ENCODE data around the gene MKRN2.
"Not testable (repeated sequence)": the region's sequence is repeated elsewhere in the genome, so short reads cannot be mapped to it uniquely, and the experiment has no call there.

Gene MKRN2

DNA sequence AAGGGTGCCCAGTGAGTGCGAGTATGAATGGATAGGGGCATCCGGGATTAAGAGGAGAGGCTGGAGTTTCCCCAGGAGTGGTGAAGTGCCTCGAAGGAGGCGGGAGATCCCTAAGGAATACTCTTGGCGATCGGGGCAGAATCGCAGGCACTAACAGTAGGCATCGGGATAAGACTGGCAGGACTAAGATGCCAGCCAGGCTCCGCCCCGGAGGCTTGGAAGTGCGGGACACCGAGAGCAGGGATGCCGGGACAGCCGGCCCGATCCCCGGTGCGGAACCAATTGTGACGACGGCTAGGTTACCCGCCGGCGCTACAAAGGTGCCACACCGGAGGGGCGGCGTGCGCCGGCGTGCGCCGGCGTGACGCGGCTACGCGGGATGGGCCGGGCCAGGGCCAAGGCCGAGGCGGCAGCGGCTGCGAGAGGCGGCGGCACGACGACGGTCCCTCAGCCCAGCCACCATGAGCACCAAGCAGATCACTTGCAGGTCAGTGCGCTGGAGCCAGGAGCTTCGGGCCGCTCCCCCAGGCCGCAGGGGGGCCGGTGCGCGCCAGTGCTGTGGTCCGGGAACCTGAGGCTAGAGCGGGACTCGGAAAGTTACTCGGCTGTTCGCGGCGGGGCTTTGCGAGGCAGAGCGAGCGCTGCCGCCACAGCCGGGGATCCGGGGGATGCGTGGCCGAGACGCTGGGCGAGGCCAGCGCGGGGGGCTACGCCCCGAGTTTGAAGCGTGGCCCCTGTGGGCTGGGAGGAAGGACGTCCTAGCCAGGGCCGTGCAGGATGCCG, at the start of gene MKRN2:
Gene MKRN2 (plus strand): TSS at position 398 of the 783 bp plus-strand sequence. CDS start 64 bp downstream, at position 462.
- DNase-seq: peak; percentile 34

GRCh38 chr3:12507591-12508281, 49.2 kb upstream of the MKRN2 start:
- no peak for DNase-seq

DNA sequence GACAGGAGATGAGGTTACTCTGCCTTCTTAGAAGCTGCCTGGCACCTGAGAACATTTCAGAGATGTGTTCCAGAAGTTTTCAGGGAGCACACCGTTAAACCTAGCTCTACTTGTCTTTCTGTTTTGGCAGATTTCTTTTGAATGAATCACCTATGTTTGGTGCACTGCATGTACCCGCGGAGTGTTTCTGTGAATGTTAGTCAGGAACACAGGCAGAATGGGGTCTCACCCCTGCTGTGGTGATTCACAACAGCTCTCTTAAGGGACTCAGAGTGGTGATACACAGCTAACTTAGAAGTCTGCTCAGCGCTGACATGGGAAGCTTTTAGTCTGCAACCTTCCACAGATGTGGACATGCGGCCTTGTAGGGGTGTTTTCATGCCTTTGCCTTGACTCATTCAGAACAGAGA, 48.6 kb upstream of the MKRN2 start:
- no peak for DNase-seq

DNA sequence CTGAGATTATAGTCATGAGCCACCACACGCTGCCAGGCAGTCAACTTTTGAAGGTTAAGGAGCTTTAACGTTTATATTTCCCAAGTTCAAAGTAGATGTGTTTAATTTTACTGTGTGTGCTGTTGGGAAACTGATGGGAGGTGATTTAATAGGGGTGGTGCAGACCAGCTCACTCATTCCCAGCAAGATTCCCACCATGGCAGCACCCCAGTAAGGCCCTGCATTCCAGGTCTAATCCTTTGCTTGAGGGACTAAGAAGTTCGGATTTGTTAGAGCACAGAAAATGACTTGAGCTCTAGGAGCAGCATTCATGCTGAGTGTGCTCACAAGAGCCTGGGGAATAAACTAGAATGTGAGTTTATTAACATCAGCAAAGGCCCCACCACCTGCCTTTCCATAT, 47.4 kb upstream of the MKRN2 start:
- DNase-seq: no peak

DNA sequence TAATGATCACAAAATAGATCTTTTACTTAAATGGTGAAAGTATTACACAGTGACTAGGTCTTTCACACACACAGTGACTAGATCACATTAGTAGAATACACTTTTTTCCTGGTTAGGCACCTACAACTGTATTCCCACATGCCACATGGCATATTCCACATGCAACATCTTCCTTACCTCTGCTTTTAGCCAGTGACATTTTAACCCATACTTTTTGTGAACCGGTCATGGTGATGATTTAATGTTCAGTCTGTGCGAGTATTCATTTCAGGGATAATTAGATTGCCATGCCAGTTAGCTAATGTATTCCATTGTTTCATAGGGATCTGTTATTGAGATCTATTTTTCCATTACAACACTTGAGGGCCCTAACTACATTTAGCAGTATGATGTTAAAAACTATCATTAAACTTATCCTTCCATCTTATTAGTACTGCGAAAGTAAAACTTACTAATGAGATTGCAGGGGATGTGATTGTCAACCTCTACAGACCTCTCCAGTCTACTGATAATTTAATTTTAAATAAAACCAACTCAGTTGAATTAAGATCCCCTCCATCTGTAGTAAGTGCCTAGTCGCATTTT, 44.3 kb upstream of the MKRN2 start:
- DNase-seq: no peak

DNA sequence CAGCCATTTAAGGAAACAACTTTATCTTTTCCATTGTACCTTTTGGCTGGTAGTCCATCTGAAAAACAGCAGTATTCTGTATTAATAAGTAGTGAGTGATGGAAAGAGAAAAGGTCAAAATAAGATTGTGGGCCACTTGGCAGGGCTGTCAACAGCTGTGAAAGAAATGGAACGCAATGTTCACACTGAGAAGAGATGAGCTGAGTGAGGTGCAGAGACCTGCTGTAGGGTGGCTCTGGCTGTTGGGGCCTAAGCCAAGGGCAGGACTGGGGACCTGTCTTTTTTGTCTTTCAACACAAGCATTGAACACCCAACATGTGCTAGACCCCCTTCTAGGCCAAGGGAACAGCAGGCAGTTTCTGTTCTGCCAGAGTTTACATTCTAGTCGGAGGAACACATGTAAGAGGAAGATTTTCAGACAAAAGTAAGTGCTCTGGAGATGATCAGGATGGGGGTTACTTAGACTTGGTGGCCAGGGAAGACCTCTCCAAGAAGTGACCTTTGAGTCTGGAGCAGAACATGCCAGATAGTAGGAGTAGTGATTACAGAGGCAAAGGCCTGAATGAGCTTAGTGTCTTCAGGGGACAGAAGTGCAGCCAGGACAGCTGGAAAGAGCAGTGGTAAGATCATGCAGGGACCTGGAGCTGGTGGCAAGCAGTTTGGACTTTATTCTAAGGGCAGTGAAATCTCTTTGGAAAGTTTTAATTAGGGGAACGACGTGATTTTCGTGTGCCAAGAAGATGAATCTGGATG, 43.0 kb upstream of the MKRN2 start:
- no peak for DNase-seq

DNA sequence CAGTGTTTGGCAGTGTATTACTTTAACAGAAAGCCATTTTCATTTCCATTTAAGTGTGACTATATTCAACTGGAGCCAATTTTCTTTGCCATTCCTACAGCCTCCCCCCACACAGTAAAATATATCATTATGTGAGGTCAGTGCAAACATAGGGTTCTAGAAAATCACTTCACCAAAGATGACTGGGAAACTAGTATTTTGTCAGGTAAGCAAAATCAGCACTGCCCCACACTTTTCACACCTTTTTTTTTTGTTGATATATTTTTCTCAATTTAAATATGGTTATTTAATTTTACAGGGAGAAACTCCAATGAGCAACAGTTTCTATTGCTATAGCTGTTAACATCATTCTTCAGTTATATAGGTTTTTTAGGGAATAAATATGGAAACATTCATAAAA, 41.3 kb upstream of the MKRN2 start:
- no peak for DNase-seq

- DNase-seq: no peak
Observed at GRCh38 chr3:12516873-12517272, 40.0 kb upstream of the MKRN2 start.

DNA sequence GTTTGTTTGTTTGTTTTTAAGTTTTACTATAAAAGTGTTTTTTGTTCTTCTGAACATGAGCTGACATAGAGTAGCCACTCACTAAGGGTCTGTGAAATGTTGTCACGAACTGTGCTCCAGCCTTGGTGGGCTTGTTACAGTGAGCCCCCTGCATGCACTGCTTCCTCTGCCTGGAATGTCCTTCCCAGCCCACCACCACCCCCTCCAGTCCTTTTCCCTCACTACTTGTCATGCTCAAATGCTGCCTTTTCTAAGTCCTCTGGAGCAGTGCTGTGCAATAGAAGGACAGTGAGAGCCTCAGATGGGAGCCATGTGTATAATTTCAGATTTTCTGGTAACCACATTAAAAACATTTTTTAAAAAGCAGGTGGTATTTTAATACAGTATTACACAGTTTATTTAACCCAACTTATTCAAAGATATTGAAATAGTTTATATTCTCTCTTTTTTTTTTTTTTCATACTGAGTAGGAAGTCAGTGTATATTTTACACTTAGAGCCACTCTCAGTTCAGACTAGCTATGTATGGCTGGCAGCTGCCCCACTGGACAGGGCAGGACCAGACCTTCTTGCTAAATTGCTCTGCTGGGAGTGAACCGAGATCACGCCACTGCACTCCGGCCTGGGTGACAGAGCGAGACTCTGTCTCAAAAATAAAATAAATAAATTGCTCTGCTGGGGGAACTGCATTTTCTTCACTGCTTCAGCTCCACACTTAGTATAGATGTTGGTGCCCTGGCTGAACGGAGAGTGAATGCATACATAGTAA, 38.4 kb upstream of the MKRN2 start:
- DNase-seq: no peak

GRCh38 chr3:12521010-12521409, 35.9 kb upstream of the MKRN2 start:
- DNase-seq: no peak

- no peak for DNase-seq
Observed at GRCh38 chr3:12522721-12523120, 34.2 kb upstream of the MKRN2 start.

GRCh38 chr3:12527757-12528143, 29.1 kb upstream of the MKRN2 start:
- DNase-seq: no peak

- DNase-seq: no peak
Observed at GRCh38 chr3:12532182-12532581, 24.7 kb upstream of the MKRN2 start.

GRCh38 chr3:12536423-12536822, 20.5 kb upstream of the MKRN2 start:
- DNase-seq: no peak

- DNase-seq: no peak
Observed at GRCh38 chr3:12541625-12542024, 15.3 kb upstream of the MKRN2 start.

- DNase-seq: not testable (repeated sequence)
Observed at GRCh38 chr3:12543497-12543896, 13.4 kb upstream of the MKRN2 start.

- no peak for DNase-seq
Observed at GRCh38 chr3:12544652-12545472, 12.0 kb upstream of the MKRN2 start.

- DNase-seq: peak; percentile 65
Observed at GRCh38 chr3:12545473-12545791, 11.5 kb upstream of the MKRN2 start, which contains the start of gene MKRN2OS. MKRN2OS (minus strand) TSS chr3:12545499; CDS start chr3:12545464, 35 bp downstream.

DNA sequence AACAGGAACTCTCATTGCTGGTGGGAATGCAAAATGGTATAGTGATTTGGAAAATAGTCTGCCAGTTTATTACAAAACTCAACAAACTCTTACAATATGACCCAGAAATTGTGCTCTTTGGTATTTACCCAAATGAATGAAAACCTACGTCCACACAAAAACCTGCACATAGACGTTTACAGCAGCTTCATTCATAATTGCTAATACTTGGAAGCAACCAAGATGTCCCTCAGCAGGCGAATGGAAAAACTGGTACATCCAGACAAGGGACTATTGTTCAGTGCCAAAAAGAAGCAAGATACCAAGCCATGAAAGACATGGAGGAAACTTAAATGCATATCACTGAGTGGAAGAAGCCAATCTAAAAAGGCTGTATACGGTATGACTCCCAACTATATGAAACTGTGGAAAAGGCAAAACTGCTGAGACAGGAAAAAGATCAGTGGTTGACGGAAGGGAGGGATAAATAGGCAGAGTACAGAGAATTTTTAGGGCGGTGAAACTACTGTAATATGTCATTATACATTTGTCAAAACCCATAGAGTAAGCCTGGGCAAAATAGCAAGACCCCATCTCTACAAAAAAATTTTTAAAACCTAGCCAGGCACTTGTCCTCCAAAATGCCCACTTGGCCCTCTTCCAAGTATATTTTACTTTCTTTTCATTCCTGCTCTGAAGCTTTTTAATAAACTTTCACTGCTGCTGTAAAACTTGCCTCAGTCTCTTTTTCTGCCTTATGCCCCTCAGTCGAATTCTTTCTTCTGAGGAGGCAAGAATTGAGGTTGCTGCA, 6.7 kb upstream of the MKRN2 start:
- DNase-seq: no peak

DNA sequence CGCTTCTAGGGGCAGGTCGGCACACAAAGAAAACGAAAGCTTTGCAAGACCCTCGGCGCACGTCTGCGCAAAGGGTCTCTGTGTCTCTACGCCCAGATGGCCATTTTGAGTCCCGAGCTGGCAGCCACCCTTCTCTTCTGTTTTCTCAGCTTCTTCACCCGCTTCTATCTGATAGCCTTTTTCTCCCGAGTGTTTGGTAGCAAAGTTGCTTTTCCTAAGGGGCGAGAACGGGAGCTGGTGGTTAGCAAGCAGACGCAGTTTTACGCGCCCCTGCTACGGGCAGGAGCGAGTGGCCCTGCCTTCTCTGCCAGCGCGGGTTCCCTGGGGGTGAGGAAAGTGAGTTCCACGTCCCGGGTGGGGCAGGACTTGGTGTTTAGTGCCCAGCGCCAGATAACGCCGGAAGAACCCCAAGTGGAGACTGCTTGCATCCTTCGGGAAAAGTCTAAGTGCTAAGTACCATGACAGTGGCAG, 2.9 kb upstream of the MKRN2 start:
- no peak for DNase-seq

DNA sequence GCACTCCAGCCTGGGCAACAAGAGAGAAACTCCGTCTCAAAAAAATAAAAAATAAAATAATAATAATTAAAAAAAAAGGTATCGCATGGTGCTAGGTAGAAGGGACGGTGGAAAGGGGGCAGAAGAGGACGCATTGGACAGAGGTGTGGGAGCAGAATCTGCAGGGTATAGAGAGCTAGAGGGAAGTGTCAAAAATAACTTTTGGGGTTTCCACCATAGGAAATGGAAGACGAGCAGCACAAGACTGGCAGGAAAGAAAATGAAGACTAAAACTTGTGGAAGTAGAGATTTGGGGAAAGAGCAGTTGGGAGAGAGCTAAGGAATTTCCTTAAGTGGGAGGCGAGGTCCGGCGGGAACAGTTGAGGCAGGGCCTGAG, 585 bp upstream of the MKRN2 start:
- no peak for DNase-seq
